GM21528 (cell line): ENCODE measurements around the gene EDC4.
"Not testable (repeated sequence)": the region's sequence is repeated elsewhere in the genome, so short reads cannot be mapped to it uniquely, and the experiment has no call there.

Experiments
- ATAC-seq: cut with Tn5 transposase; IDR thresholded peaks from one replicate; pipeline ENCODE4 v1.9.1; 2021; ENCODE audit warnings: mild to moderate bottlenecking, moderate library complexity; ENCODE audit not compliant: unreplicated experiment, low FRiP score

The EDC4 gene, protein sequence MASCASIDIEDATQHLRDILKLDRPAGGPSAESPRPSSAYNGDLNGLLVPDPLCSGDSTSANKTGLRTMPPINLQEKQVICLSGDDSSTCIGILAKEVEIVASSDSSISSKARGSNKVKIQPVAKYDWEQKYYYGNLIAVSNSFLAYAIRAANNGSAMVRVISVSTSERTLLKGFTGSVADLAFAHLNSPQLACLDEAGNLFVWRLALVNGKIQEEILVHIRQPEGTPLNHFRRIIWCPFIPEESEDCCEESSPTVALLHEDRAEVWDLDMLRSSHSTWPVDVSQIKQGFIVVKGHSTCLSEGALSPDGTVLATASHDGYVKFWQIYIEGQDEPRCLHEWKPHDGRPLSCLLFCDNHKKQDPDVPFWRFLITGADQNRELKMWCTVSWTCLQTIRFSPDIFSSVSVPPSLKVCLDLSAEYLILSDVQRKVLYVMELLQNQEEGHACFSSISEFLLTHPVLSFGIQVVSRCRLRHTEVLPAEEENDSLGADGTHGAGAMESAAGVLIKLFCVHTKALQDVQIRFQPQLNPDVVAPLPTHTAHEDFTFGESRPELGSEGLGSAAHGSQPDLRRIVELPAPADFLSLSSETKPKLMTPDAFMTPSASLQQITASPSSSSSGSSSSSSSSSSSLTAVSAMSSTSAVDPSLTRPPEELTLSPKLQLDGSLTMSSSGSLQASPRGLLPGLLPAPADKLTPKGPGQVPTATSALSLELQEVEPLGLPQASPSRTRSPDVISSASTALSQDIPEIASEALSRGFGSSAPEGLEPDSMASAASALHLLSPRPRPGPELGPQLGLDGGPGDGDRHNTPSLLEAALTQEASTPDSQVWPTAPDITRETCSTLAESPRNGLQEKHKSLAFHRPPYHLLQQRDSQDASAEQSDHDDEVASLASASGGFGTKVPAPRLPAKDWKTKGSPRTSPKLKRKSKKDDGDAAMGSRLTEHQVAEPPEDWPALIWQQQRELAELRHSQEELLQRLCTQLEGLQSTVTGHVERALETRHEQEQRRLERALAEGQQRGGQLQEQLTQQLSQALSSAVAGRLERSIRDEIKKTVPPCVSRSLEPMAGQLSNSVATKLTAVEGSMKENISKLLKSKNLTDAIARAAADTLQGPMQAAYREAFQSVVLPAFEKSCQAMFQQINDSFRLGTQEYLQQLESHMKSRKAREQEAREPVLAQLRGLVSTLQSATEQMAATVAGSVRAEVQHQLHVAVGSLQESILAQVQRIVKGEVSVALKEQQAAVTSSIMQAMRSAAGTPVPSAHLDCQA (N-terminal part only)

DNA sequence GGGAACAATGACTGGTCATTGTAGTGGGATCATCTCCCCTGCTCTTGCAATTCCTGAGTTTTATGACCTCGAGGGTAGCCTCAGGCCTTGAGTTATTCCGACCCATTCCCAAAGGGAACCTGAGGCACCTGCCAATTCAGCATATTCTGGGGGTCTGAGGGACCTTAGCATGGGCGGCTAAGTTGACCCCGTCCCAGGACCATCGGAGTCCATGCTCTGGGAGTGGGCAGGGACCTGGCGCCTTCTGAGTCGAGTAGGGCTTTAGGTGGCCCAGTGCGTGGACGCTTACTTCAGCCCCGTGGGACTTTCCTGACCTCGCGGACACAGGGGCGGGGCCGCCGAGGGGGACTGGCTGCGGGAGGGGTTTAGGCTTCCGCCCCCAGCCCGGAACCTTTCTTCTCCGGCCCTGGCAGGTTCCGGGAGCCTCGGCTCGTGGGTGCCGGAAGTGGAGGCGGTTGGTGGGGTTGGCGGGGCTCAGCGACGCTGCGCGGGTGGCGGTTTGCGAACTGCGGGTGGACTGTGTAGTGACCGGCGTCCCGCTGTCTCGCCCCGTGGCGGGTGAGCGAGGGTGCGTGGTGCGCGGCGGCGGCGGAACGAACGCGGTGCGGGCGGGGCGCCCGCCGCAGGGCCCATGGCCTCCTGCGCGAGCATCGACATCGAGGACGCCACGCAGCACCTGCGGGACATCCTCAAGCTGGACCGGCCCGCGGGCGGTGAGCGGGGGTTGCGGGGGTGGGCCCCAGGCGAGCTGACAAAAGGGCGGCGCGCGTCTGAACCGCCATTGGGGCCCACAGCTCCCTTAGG is at the start of gene EDC4:
TSS of gene EDC4 (plus strand) at position 422 of the 804 bp plus-strand sequence. CDS start at position 632, 210 bp downstream.
- peak; percentile 60 for ATAC-seq

DNA sequence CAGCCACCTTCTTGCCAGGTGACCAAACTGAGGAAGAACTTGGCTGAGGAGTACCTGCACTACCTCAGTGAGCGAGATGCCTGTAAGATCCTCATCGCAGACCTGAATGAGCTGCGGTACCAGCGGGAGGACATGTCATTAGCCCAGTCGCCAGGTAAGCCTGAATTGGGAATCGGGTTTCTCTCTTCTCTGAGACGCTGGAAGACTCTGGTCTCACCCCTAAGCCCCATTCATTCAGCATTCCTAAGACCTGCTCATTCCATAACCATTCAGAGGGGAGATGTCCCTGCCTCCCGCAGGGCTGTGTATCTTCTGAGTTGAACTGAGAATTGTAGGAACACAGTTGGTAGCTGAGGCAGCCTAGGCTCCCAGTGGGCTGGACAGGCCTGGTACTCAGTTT is 47.7 kb upstream of the EDC4 start:
- ATAC-seq, result no peak

DNA sequence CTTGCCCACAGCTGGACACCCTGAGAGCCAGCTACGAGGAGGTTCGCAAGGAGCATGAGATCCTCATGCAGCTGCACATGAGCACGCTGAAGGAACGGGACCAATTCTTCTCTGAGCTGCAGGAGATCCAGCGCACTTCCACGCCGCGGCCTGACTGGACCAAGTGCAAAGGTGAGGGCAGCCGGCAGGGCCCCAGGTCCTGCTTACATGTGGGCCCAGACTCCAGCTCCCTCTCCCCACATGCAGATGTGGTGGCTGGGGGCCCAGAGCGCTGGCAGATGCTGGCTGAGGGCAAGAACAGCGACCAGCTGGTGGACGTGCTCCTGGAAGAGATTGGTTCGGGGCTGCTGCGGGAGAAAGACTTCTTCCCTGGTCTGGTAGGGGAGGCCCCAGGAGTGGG is 46.9 kb upstream of the EDC4 start:
- no peak for ATAC-seq

DNA sequence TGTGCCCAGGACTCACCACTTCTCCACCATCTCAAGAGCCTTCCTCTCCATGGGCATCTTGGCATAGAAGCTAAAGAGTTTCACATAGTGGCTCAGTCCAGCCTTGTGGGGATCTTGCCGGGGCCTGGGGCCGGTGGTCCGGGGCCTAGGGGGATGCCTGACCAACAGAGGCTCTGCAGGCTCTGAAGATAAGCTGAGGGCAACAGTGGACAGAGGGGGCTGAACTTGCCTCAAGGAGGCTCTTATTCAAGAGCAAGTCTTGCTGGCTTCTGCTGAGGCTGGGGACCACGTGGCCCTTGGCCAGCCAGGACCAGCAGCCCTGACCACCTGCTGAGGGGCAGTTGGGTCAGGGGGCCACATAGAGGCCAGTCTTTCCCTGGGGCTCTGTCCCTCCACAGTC is 44.2 kb upstream of the EDC4 start:
- no peak for ATAC-seq

DNA sequence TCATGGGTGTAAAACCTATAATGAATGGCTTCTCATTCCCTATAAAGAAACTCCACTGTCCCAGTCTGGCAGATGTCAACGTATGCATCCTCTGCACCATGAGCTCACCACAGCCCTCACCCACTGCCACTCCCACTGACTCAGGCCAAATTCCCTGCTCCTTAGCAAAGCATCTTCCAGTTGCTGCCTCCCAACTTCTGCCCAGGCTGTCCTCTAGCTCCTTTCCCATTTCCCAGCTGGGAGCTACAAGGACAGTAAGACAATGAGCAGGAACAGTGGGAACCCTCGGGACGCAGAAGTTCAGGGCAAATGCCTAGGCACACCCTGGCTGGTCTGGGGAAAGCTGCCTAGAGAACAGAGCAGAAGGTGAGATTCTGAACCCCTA is 39.8 kb upstream of the EDC4 start:
- ATAC-seq, result no peak

DNA sequence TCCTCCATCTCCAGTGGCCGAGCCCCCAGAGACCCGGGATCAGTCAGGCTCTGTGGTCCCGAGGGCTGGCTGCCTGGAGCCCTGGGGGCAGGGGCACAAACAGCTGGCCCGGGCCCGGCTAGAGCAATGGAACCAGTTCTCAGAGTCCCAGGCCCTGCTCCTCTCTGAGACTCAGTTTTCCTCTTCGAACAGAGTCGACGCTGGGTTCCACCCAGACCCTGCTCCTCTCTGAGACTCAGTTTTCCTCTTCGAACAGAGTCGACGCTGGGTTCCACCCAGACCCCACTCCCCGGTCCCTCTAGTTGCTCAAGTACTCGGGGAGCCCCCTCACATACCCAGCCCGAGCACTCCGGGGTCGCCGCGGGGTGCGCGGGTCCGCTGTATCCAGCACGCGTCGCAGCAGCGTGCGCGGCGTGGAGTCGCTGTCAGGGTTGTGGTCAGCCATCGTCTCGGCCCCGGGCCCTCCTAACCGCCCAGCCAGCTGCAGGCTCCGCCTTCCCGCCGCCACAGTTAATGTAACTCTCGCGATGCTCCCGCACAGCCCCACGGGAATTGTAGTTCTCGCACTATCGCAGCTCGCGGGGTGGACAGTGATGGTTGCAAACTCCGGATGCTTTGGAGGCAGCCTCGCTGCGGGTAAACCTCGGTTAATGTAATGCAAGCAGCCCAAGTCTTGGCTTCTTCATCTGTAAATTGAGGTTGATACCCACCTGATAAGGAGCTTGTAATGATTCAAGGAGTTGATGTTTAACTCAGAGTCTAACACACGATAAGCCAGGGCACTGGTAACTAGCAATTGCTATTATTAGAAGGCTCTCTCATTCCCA is 39.2 kb upstream of the EDC4 start:
- peak; percentile 89 for ATAC-seq

DNA sequence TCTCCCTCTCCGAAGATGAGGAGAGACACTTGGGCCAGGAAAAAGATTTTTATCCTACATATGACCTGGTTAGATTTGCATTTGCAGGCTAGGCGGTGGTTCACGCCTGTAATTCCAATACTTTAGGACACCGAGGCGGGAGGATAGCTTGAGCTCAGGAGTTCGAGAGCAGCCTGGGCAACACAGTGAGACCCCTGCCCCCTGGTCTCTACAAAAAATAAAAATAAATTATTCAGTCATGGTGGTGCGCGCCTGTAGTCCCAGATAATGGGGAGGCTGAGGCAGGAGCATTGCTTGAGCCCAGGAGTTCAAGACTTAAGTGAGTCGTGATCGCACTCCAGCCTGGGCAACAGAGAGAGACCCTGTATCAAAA is 38.6 kb upstream of the EDC4 start:
- ATAC-seq, result no peak

DNA sequence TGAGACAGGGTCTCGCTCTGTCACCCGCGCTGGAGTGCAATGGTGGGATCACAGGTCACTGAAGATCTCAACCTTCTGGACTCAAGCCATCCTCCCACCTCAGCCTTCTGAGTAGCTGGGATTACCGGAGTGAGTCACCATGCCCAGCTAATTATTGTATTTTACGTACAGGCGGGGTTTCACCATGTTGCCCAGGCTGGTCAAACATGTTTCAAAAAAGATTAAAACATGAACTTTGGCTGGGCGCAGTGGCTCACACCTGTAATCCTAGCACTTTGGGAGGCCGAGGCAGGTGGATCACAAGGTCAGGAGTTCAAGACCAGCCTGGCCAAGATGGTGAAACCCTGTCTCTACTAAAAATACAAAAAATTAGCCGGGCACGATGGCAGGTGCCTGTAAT is 35.7 kb upstream of the EDC4 start:
- ATAC-seq, result not testable (repeated sequence)

DNA sequence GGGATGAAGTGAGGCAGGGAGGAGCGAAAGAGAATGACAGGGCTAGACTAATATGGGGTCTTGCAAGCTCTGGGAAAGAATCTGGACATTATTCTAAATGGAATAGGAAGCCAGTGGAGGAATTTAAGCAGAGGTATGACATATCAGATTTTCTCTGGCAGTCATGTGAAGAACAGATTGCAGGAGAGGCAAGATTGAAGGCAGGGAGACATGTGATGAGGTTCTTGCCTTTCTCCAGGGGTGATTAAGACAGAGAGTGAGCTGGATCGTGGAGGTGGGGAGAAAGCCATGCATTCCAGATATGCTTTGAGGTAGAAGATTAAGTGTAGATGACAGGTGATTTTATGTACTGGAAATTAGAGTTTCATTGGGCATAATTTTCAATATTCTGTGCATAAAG is 35.0 kb upstream of the EDC4 start:
- no peak for ATAC-seq

DNA sequence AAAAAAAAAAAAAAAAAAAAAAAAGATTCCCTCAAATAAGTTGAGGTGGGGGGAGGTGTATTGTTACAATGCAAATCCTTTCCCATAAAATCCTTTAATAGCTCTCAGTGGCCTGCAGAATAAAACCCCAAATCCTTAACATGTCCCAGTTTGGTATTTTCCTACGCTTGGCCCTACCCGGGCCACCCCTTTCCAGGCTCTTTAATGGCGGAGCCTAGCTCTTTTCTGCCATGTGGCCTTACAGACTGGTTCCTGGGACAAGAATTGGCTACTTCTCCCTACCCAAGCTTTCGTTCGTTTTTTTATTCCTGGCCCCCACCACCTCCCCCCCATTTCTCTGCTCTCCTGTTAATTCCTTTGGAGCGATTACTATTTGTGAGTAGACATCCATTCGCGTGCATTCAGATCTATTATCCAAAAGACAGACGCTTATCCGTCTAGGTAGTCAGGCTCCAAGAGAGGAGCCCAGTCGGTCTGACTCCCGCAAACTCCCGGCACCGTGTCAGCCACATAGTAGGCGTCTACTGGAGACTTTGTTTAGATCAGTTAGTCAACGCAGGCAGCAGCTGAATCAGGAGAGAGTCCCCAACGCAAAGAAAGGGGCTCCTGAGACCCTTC is 31.5 kb upstream of the EDC4 start:
- ATAC-seq, result no peak

DNA sequence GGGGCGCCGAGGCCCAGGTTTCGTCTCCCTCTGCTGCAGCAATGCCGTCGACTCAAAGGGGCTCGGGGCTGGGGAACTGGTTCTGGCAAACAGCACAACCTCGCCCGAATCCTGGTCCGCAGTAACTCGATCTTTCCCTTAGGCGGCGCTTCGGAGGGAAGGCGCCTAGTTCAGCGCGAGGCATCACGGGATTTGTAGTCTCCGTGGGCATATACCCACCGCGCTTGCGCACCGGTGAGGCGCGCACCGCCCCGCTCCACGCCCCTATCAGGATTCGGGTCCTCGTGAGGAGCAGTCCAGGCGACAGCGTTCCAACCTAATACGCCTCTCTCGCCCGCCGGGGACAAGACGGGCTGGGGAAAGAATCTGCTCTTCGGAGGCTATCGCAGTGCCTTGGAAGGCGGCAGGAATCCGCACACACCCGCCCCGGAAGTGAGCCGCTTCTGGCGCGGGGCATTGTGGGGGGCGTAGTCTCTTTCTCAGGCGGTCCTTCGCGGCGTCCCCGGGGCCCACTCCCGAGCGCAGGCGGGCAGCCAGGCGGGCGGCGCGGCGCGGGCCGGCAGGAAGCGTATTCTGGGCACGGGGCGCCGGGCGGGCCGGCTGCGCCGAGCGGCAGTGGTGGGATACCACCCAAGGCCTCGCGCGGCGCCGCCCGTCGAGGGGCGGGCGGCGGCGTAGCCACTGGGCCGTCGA is 30.9 kb upstream of the EDC4 start, which contains the start of gene THAP11:
TSS of gene THAP11 (plus strand) at position 505 of the 693 bp plus-strand sequence. CDS start 235 bp downstream, outside the sequence.
- peak; percentile 48 for ATAC-seq

DNA sequence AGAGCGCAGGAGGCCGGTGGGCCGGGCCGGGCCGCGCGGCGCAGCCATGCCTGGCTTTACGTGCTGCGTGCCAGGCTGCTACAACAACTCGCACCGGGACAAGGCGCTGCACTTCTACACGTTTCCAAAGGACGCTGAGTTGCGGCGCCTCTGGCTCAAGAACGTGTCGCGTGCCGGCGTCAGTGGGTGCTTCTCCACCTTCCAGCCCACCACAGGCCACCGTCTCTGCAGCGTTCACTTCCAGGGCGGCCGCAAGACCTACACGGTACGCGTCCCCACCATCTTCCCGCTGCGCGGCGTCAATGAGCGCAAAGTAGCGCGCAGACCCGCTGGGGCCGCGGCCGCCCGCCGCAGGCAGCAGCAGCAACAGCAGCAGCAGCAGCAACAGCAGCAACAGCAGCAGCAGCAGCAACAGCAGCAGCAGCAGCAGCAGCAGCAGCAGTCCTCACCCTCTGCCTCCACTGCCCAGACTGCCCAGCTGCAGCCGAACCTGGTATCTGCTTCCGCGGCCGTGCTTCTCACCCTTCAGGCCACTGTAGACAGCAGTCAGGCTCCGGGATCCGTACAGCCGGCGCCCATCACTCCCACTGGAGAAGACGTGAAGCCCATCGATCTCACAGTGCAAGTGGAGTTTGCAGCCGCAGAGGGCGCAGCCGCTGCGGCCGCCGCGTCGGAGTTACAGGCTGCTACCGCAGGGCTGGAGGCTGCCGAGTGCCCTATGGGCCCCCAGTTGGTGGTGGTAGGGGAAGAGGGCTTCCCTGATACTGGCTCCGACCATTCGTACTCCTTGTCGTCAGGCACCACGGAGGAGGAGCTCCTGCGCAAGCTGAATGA is 30.1 kb upstream of the EDC4 start:
- peak; percentile 11 for ATAC-seq

DNA sequence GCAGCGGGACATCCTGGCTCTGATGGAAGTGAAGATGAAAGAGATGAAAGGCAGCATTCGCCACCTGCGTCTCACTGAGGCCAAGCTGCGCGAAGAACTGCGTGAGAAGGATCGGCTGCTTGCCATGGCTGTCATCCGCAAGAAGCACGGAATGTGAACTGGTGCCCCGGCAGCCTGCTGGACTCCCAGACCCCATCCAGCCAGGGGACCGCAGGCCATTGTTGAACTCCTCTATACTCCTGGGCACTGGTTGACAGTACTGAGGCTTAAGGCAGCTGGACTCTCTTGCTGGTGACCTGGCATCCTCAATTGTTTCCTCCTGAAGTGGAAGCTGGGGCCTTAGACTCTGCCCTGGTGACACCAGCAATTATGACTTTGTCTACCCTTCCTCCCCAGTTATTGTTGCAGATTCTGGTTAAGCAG is 29.5 kb upstream of the EDC4 start:
- ATAC-seq, result no peak

DNA sequence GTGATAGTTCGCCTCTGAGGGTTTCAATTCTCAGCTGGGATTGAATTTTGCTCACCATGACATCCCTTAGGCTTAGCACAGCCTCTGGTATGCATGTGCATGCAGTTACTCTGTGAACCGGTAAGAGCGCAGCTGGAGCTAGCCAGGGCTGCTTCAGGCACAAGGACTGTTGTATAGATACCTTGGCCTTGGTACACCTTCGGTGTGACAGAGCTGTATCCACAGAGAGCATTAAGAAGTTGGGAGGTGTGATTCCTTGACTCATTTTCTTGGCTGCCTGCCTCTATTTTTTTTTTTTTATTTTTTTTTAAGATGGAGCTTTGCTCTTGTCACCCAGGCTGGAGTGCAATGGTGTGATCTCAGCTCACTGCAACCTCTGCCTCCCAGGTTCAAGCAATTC is 28.4 kb upstream of the EDC4 start:
- no peak for ATAC-seq

DNA sequence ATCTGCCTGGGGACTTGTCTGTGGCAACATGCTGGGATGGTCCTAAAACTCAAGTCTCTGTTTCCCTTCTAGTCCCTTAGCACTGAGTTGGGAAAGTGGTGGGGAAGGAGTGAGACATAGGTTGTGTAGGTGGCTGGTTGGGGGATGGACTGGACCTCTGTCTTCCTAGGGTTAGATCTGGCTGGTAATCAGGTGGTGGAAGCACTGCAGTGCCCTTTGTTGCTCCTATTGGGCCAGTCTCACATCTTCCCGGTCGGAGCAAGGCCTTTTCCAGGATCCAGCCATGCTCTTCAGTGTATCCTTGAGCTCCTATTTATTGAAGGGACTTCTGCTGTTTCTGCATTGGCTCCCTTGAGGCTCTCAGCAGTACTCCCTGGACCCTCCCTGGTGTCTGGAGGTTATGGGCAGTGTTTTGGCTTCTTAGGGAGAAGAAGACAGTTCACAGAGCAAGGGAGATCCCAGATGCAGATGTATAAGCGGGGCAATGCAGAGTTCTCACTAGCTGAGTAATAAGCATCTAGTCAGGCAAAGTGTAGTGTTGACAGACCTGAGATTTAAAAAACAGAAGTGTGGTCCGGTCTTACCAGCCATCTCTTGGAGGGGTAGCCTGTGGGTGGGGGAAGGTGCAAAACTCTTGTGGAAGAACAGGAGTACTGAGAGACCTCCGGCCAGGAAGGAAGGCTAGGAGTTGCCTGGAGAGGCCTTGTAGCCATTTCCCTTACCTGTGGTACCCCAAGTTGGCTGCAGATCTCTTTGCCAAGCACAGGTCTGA is 27.4 kb upstream of the EDC4 start:
- ATAC-seq, result no peak

DNA sequence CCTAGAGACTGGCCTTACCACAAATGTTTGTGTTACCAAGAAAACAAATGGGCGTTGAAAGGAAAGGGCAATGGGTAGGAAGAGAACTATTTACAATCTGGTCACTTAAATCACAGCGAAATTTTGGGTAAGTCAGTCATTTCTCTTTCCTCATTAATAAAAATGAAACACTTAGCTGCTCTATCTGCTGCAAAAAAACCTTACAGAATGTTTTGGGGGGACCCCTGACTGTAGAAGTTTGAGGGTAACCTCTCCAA is 26.9 kb upstream of the EDC4 start:
- no peak for ATAC-seq
